Neural progenitor cell (in vitro differentiated cells): ENCODE data around the gene SLAMF7. TPM values are rescaled to one million over a fixed set of nuclear protein-coding genes. Genes with fewer than 3 reads are reported as not detected.

Experiments used
- DNase-seq: peaks from one replicate; pipeline ENCODE4 v3.0.0-alpha.2; 2016; ENCODE audit warnings: low spot score
- H2AFZ ChIP-seq: fragments of 200-600 bp; sonication (generic); replicated peaks from 2 replicates; pipeline ENCODE4 v1.6.1; 2016; ENCODE audit warnings: antibody characterized with exemption
- H3F3A ChIP-seq: fragments of 200-600 bp; sonication (generic); 2 replicates; pipeline ENCODE4 v1.6.1; 2016; ENCODE audit warnings: antibody characterized with exemption, low read depth
- H3K27ac ChIP-seq: fragments of 200-600 bp; sonication (generic); 2 replicates; pipeline ENCODE4 v1.5.1; 2016; ENCODE audit warnings: mild to moderate bottlenecking
- H3K27me3 ChIP-seq: fragments of 200-600 bp; sonication (generic); 2 replicates; pipeline ENCODE4 v1.6.1; 2016; ENCODE audit warnings: mild to moderate bottlenecking, moderate library complexity
- H3K36me3 ChIP-seq: fragments of 200-600 bp; sonication (generic); 2 replicates; pipeline ENCODE4 v1.5.1; 2016
- H3K4me1 ChIP-seq: fragments of 200-600 bp; sonication (generic); 2 replicates; pipeline ENCODE4 v1.6.1; 2016; ENCODE audit warnings: mixed run types
- H3K4me2 ChIP-seq: fragments of 200-600 bp; sonication (generic); 2 replicates; pipeline ENCODE4 v1.6.1; 2016
- H3K4me3 ChIP-seq: fragments of 200-600 bp; sonication (generic); 2 replicates; pipeline ENCODE4 v1.5.1; 2016
- H3K79me2 ChIP-seq: fragments of 200-600 bp; sonication (generic); 2 replicates; pipeline ENCODE4 v1.6.1; 2016; ENCODE audit warnings: low read depth
- H3K9ac ChIP-seq: fragments of 200-600 bp; sonication (generic); 2 replicates; pipeline ENCODE4 v1.6.1; 2016
- H3K9me3 ChIP-seq: fragments of 200-600 bp; sonication (generic); 2 replicates; pipeline ENCODE4 v1.5.1; 2016; ENCODE audit warnings: low read depth
- H4K20me1 ChIP-seq: fragments of 200-600 bp; sonication (generic); 2 replicates; pipeline ENCODE4 v1.6.1; 2016; ENCODE audit warnings: low read depth
- H3K27ac Mint-ChIP-seq: 3 replicates; pipeline ENCODE4 v1.8.0; 2021; ENCODE audit warnings: mixed read lengths
- H3K27me3 Mint-ChIP-seq: 2 replicates; pipeline ENCODE4 v1.8.0; 2022; ENCODE audit warnings: low read depth, mild to moderate bottlenecking, inconsistent platforms, moderate library complexity, mixed read lengths; ENCODE audit not compliant: insufficient read depth
- H3K36me3 Mint-ChIP-seq: 3 replicates; pipeline ENCODE4 v1.8.0; 2021; ENCODE audit warnings: mixed read lengths
- H3K4me1 Mint-ChIP-seq: 3 replicates; pipeline ENCODE4 v1.8.0; 2021; ENCODE audit warnings: mixed read lengths
- H3K4me3 Mint-ChIP-seq: 3 replicates; pipeline ENCODE4 v1.8.0; 2021; ENCODE audit warnings: mild to moderate bottlenecking, moderate library complexity, mixed read lengths
- H3K9me3 Mint-ChIP-seq: 3 replicates; pipeline ENCODE4 v1.8.0; 2020; ENCODE audit warnings: mixed read lengths
- EZH2 ChIP-seq: fragments of 200-600 bp; sonication (generic); IDR thresholded peaks from 2 replicates; pipeline ENCODE4 v1.6.1; 2017; ENCODE audit warnings: antibody characterized with exemption, mild to moderate bottlenecking, moderate library complexity
- EZH2phosphoT487 ChIP-seq: fragments of 200-600 bp; sonication (generic); IDR thresholded peaks from 2 replicates; pipeline ENCODE4 v1.6.1; 2017; ENCODE audit warnings: antibody characterized with exemption
- total RNA-seq: library from RNA; depleted of rRNA; stranded (reverse); fragments of >200 nt; gene quantifications from 2 replicates; pipeline ENCODE4 v1.2.3, GENCODE V29; 2015; ENCODE audit warnings: low replicate concordance
- TF ChIP-seq, protein P1 (sequence below): fragments of 200-600 bp; sonication (generic); IDR thresholded peaks from 2 replicates; pipeline ENCODE4 v1.5.1; 2017; ENCODE audit warnings: antibody characterized with exemption, mild to moderate bottlenecking

Gene SLAMF7
- total RNA-seq, 1 donor from 2014 or later: not detected

DNA sequence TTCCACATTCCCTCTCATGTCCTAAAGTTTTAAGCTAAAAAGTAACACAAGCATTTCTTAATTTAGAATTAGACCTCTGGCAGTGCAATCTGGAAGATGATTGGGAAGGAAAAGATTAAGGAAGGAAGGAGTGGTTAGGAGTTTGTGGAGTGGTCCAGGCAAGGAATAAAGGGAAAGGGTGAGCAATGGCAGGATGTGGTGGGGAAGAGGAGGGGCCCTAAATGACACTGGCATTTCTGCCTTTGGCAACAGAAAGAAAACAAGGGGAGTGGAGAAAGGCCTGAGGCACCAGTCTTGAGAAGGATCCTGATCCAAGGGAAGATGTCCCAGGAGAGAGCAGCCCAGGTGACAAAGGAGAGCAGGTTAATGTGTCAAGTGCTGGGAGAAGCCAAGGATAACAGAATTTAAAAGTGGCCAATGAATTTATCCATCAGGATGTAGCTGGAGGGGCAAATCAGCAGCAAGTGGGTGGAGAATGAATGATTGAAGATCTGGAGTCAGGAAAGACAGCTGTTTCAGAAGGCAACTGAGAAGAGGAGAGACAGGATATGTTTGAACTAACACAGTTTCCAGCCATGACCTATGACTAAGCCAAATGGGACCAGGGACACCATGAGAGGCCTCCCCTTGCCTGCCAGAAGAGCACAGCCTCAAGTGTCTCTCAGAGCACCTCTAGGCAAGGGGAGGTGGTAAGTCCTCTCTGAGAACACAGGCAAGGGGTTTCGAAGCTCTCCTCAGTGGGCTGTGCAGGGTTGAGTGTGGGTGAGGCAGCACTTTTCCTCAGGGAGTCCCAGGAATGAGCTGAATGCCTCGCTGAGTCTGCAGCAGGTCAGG lies 36.1 kb downstream of the SLAMF7 start:
- no peaks in the 10 kb centered on the region for H4K20me1 ChIP-seq
- Mint-ChIP-seq H3K27me3 (peaks cover 7% of the 10 kb centered on the region), H3K27ac (no peak overlapping the region), H3K4me3 (no peak overlapping the region), H3K36me3 (no peaks in the 10 kb centered on the region), H3K9me3 (no peaks in the 10 kb centered on the region), H3K4me1 (peaks cover 4% of the 10 kb centered on the region)
- H2AFZ ChIP-seq: no peak overlapping the region
- no peaks in the 10 kb centered on the region for H3K9me3 ChIP-seq
- H3K27ac ChIP-seq: no peak overlapping the region
- no peaks in the 10 kb centered on the region for H3K4me1 ChIP-seq
- H3K4me3 ChIP-seq: no peak overlapping the region
- TF ChIP-seq, protein P1, sequence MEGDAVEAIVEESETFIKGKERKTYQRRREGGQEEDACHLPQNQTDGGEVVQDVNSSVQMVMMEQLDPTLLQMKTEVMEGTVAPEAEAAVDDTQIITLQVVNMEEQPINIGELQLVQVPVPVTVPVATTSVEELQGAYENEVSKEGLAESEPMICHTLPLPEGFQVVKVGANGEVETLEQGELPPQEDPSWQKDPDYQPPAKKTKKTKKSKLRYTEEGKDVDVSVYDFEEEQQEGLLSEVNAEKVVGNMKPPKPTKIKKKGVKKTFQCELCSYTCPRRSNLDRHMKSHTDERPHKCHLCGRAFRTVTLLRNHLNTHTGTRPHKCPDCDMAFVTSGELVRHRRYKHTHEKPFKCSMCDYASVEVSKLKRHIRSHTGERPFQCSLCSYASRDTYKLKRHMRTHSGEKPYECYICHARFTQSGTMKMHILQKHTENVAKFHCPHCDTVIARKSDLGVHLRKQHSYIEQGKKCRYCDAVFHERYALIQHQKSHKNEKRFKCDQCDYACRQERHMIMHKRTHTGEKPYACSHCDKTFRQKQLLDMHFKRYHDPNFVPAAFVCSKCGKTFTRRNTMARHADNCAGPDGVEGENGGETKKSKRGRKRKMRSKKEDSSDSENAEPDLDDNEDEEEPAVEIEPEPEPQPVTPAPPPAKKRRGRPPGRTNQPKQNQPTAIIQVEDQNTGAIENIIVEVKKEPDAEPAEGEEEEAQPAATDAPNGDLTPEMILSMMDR: no peak
- no peak for TF ChIP-seq EZH2
- no peak for TF ChIP-seq EZH2phosphoT487
- H3F3A ChIP-seq: no peaks in the 10 kb centered on the region
- H3K79me2 ChIP-seq: no peaks in the 10 kb centered on the region
- no peaks in the 10 kb centered on the region for H3K27me3 ChIP-seq
- no peak for DNase-seq
- no peak overlapping the region for H3K4me2 ChIP-seq
- no peak overlapping the region for H3K9ac ChIP-seq
- no peaks in the 10 kb centered on the region for H3K36me3 ChIP-seq

DNA sequence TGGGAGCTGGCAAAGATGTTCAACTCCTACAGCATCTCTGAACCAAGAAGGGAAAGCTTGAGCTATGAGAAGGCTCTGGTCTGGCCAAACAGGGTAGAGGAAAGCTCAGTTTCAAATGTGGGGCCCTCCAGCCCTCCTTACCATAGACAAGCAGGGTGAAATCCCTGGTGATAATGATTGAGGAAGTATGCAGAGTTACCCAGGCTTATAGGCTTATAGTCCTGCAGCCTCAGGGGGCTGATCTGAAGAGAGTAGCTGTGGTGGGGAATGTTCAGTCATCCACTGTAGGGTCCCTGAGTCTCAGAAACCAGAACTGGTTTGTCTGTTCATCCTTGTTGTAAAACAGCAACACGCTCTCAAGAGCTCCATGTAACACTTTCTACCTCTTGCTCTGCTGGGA lies 37.1 kb downstream of the SLAMF7 start:
- TF ChIP-seq, protein P1: no peak
- no peak for TF ChIP-seq EZH2phosphoT487
- no peak for TF ChIP-seq EZH2
- no peaks in the 10 kb centered on the region for H3K27me3 ChIP-seq
- no peak overlapping the region for H3K27ac ChIP-seq
- no peak overlapping the region for H2AFZ ChIP-seq
- no peaks in the 10 kb centered on the region for H3K9me3 ChIP-seq
- H3K79me2 ChIP-seq: no peaks in the 10 kb centered on the region
- no peaks in the 10 kb centered on the region for H3F3A ChIP-seq
- no peaks in the 10 kb centered on the region for H4K20me1 ChIP-seq
- H3K4me3 ChIP-seq: no peak overlapping the region
- no peaks in the 10 kb centered on the region for H3K36me3 ChIP-seq
- H3K9ac ChIP-seq: no peak overlapping the region
- Mint-ChIP-seq H3K27ac (no peak overlapping the region), H3K27me3 (peaks cover 7% of the 10 kb centered on the region), H3K36me3 (no peaks in the 10 kb centered on the region), H3K9me3 (no peaks in the 10 kb centered on the region), H3K4me3 (no peak overlapping the region), H3K4me1 (peaks cover 4% of the 10 kb centered on the region)
- no peak overlapping the region for H3K4me2 ChIP-seq
- no peaks in the 10 kb centered on the region for H3K4me1 ChIP-seq
- DNase-seq: no peak

DNA sequence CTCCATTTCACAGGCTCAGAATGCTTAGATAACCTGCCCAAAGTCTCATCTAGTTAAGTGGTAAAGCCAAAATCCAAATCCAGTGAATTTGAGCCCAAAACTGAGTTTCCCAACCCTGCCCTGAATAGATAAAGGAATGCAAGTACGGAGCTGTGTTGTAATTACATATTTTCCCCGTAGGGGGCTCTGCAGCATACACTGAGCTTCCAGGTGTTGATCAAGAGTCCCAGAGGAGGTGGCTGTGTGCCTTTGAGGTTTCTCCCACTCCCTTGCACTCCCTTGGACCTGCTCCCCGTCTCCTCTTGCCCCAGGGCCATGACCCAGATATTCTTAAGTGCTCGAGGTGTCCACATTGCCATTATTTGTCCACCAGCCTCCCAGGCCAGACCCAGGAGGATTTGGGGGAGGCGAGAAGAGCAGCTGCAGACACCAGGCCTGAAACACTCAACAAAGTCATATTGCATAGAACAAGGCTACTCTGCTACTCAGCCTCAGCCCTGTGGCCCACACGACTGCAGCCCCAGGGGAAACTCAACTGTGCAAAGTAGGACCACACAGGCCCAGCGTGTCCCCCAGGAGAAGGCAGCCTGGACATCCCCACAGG lies 38.5 kb downstream of the SLAMF7 start:
- DNase-seq: peak; percentile 66
- no peak overlapping the region for H2AFZ ChIP-seq
- no peak overlapping the region for H3K4me2 ChIP-seq
- no peaks in the 10 kb centered on the region for H3K9me3 ChIP-seq
- Mint-ChIP-seq H3K27ac (no peak overlapping the region), H3K4me3 (no peak overlapping the region), H3K36me3 (no peaks in the 10 kb centered on the region), H3K9me3 (no peaks in the 10 kb centered on the region), H3K27me3 (peaks cover 7% of the 10 kb centered on the region), H3K4me1 (peaks cover 4% of the 10 kb centered on the region)
- no peaks in the 10 kb centered on the region for H3K27me3 ChIP-seq
- no peak overlapping the region for H3K9ac ChIP-seq
- H3K4me3 ChIP-seq: no peak overlapping the region
- no peak for TF ChIP-seq EZH2
- TF ChIP-seq, protein P1: peak; percentile 62
- no peaks in the 10 kb centered on the region for H4K20me1 ChIP-seq
- no peak overlapping the region for H3K27ac ChIP-seq
- no peaks in the 10 kb centered on the region for H3K79me2 ChIP-seq
- no peaks in the 10 kb centered on the region for H3K4me1 ChIP-seq
- no peaks in the 10 kb centered on the region for H3F3A ChIP-seq
- no peaks in the 10 kb centered on the region for H3K36me3 ChIP-seq
